Measurements from ENCODE around the gene ING2. TPM values are rescaled to one million over a fixed set of nuclear protein-coding genes. Genes with fewer than 3 reads are reported as not detected.

ING2 gene
- total RNA-seq, 1 donor from 2014 or later = 6.9 TPM

DNA sequence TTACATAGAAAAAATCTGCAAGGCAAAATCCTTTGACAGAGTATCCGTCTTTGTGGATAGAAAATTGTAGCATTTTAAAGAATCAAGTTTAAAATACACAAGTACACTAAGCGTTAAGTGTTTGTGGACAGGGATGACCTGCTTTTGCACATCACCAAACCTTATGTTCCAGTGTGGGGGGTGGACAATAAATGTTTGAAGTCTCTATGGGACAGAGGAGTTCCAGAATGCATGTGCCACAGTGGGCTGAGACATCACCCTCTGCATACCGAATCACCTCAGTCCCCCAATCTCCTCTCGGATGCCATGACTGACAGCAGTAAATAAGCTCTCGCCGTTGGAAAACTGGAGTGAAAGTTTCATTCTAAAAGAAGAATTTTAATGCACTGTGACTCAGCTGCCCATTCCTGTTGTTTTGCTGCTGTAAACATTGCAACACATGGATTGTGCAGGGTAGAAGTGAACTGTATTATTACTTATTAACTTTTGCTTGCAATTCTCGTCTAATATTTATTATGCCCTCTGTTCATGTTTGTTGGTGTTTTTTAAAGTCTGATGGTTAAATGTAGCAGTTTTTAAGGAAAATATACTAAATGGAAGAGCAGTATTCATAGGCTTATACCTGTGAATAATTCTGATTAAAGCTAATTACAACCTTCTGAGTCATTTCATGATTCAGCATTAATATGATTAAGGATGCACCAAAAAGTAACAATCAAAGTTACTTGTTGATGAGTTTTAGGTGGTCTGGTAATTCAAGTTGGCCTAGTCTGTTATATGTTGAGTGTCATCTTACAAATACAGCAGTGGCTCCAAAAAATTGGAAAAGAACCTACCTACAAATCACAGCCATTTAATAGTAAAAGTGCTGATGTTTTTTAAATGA lies 36.4 kb upstream of the ING2 start:
- no peak overlapping the region for H3K4me3 ChIP-seq
- no peak overlapping the region for H3K27ac ChIP-seq
- H3K36me3 ChIP-seq = no peaks in the 10 kb centered on the region
- no peak for DNase-seq (ENCODE audit: low spot score in 2 of 2)
- H3K27me3 ChIP-seq = no peaks in the 10 kb centered on the region
- TF ChIP-seq, protein P1, sequence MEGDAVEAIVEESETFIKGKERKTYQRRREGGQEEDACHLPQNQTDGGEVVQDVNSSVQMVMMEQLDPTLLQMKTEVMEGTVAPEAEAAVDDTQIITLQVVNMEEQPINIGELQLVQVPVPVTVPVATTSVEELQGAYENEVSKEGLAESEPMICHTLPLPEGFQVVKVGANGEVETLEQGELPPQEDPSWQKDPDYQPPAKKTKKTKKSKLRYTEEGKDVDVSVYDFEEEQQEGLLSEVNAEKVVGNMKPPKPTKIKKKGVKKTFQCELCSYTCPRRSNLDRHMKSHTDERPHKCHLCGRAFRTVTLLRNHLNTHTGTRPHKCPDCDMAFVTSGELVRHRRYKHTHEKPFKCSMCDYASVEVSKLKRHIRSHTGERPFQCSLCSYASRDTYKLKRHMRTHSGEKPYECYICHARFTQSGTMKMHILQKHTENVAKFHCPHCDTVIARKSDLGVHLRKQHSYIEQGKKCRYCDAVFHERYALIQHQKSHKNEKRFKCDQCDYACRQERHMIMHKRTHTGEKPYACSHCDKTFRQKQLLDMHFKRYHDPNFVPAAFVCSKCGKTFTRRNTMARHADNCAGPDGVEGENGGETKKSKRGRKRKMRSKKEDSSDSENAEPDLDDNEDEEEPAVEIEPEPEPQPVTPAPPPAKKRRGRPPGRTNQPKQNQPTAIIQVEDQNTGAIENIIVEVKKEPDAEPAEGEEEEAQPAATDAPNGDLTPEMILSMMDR (IDR thresholded peaks at IDR 0.05) = no peak
- H3K9me3 ChIP-seq = no peaks in the 10 kb centered on the region
- no peaks in the 10 kb centered on the region for H3K4me1 ChIP-seq
- intact Hi-C loops (cut with DNase I) = no loop called here

DNA sequence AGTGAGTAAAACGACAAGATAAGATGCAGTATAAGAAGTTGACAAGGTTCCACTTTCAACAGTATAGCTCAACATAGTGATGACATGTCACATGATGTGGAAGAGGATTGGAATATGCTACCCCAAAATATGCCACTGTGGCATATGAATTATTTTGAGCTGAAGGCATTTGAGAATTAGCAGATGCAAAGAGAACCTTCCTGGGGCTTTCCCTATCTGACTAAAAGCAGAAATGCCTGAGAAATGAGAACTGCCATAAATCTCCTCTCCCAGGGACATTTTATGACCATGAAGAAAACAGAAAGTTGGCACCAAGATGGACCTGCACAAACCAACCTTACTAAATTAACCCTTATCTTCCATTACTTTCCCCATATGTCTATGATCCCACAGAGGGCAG lies 35.6 kb upstream of the ING2 start:
- Histone ChIP-seq H3K27me3 (no peaks in the 10 kb centered on the region), H3K9me3 (no peaks in the 10 kb centered on the region), H3K36me3 (no peaks in the 10 kb centered on the region), H3K27ac (no peak overlapping the region), H3K4me1 (no peaks in the 10 kb centered on the region), H3K4me3 (no peak overlapping the region)
- intact Hi-C loops (cut with DNase I) = no loop called here
- no peak for DNase-seq (ENCODE audit: low spot score in 2 of 2)
- TF ChIP-seq, protein P1 (IDR thresholded peaks at IDR 0.05) = no peak

DNA sequence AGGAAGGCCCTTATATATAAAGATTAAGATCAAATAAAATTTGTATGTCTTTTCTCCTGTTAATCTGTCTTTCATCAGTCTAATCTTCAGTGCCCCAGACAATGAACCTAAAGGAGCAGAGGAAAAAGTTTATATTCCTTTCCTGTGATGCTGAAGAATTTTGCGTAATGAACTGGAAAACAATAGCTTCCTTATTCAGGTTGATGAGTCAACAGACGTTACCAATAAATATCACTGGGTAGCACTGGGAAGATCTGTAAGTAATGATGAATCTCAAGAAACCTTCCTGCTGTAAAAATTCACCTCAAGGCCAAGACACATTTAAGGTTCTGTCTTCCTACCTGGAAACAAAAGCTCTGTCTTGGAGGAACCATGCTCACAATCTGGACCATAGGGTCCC lies 34.9 kb upstream of the ING2 start:
- H3K4me3 ChIP-seq = no peak overlapping the region
- intact Hi-C loops (cut with DNase I) = no loop called here
- TF ChIP-seq, protein P1 (IDR thresholded peaks at IDR 0.05) = no peak

DNA sequence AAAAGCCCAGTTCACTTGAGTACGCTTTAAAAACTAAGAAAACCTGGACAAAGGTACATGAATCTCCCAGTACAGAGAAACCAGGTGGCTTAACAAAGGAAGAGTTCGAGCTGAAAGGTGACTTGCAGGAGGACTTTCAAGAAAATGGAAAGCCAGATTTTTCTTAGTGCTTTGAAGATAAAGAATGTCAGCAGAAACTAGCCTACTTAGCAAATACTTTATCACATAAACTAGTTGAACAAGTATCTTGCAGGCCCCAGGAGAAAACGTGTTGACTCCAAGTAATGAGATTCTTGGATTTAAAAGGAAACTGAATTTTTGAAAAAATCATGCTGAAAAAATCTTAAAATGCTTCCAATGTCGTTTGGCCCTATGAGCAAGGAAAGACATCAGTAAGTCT lies 34.0 kb upstream of the ING2 start:
- intact Hi-C loops (cut with DNase I) = no loop called here
- no peaks in the 10 kb centered on the region for H3K4me1 ChIP-seq
- H3K27me3 ChIP-seq = no peaks in the 10 kb centered on the region
- H3K4me3 ChIP-seq = no peak overlapping the region
- TF ChIP-seq, protein P1 (IDR thresholded peaks at IDR 0.05) = no peak
- H3K9me3 ChIP-seq = no peaks in the 10 kb centered on the region
- no peaks in the 10 kb centered on the region for H3K36me3 ChIP-seq
- no peak for DNase-seq (ENCODE audit: low spot score in 2 of 2)
- H3K27ac ChIP-seq = no peak overlapping the region

More for the DNA sequence above, 34.9 kb upstream of the ING2 start:
- Histone ChIP-seq H3K27me3 (no peaks in the 10 kb centered on the region), H3K9me3 (no peaks in the 10 kb centered on the region), H3K27ac (no peak overlapping the region), H3K4me1 (no peaks in the 10 kb centered on the region), H3K36me3 (no peaks in the 10 kb centered on the region)
- DNase-seq (ENCODE audit: low spot score in 2 of 2) = no peak

DNA sequence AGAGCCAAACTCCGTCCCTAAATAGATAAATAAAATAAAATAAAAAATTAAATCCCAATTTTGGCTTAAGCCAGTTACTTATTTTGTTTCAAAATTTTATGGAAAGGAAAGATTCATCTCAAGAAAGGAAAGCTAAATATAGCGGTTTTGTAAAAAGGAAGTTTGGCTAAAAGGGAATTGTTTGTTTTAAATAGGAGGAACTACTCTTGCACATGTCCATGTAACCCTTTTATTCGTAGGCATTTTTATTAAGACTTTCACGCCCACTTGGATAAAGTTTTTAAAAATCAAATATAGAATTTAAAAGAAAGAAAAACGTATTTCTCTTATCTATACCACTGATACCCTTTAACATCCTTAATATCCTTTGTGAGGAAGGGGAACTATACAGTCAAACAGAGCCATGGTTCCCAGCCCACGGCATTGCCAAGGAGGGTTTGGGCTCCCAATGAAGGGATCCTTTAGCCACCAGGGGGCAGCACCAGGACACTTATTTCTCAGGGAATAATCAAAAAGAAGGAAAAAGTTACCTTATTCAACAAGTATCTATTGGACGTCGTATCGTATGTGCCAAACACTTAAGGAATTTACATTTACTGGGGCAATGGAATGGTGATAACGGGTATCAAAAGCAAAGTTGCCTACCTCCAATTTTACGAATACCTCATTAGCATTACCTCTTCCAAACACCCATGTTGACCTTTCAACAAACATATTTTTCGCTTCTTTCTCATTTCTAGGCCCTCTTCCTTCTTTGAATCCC lies 32.7 kb upstream of the ING2 start:
- Histone ChIP-seq H3K9me3 (no peaks in the 10 kb centered on the region), H3K27ac (no peak overlapping the region), H3K4me3 (peak overlapping the region in 1 of 2 donors; percentile 21), H3K27me3 (no peaks in the 10 kb centered on the region), H3K36me3 (no peaks in the 10 kb centered on the region), H3K4me1 (no peaks in the 10 kb centered on the region)
- TF ChIP-seq, protein P1 (IDR thresholded peaks at IDR 0.05) = peak; percentile 59 to 83 (median 81)
- peak; percentile 47 to 93 for DNase-seq (ENCODE audit: low spot score in 2 of 2)
- intact Hi-C loops (cut with DNase I) = loop anchor here (1.0 to 2.0 kb wide), 5 partner anchors 27 to 696 kb away; partner anchors contain the start of genes CDKN2AIP, RWDD4 and TRAPPC11

Measured in ascending aorta (tissue), 2 donors.